HG02840 (cell line): ENCODE data around the gene HAUS8.
A peak's percentile ranks its signal among the peaks of the same experiment; 100 is the strongest.

Experiments
- ATAC-seq: cut with Tn5 transposase; IDR thresholded peaks from one replicate; pipeline ENCODE4 v1.9.1; 2021; ENCODE audit warnings: mild to moderate bottlenecking, moderate library complexity, moderate number of reproducible peaks; ENCODE audit not compliant: unreplicated experiment, low FRiP score

The HAUS8 gene

GRCh38 chr19:17077447-17078028 is 2.3 kb upstream of the HAUS8 start:
- ATAC-seq: no peak

GRCh38 chr19:17076543-17076991 is 1.3 kb upstream of the HAUS8 start:
- ATAC-seq: no peak

GRCh38 chr19:17075864-17076542 is 751 bp upstream of the HAUS8 start:
- ATAC-seq: no peak

GRCh38 chr19:17074634-17075034 is 618 bp downstream of the HAUS8 start:
- peak; percentile 3 for ATAC-seq

GRCh38 chr19:17073869-17074633 is 1.2 kb downstream of the HAUS8 start:
- ATAC-seq: peak; percentile 11

- no peak for ATAC-seq
Measured at GRCh38 chr19:17070912-17071311, 4.3 kb downstream of the HAUS8 start.

GRCh38 chr19:17070421-17070820 is 4.8 kb downstream of the HAUS8 start:
- no peak for ATAC-seq

GRCh38 chr19:17069193-17069592 is 6.1 kb downstream of the HAUS8 start:
- no peak for ATAC-seq

GRCh38 chr19:17063428-17063827 is 11.8 kb downstream of the HAUS8 start:
- ATAC-seq: no peak

GRCh38 chr19:17061691-17062090 is 13.6 kb downstream of the HAUS8 start:
- ATAC-seq: no peak

- ATAC-seq: no peak
Measured at GRCh38 chr19:17061205-17061604, 14.0 kb downstream of the HAUS8 start.

GRCh38 chr19:17060802-17061201 is 14.4 kb downstream of the HAUS8 start:
- no peak for ATAC-seq

GRCh38 chr19:17058236-17058635 is 17.0 kb downstream of the HAUS8 start:
- no peak for ATAC-seq

GRCh38 chr19:17055636-17056035 is 19.6 kb downstream of the HAUS8 start:
- ATAC-seq: no peak

- ATAC-seq: no peak
Measured at GRCh38 chr19:17054746-17055145, 20.5 kb downstream of the HAUS8 start.

- ATAC-seq: no peak
Measured at GRCh38 chr19:17052439-17052838, 22.8 kb downstream of the HAUS8 start.

GRCh38 chr19:17049711-17050280 is 25.5 kb downstream of the HAUS8 start:
- ATAC-seq: no peak

GRCh38 chr19:17048885-17049453 is 26.3 kb downstream of the HAUS8 start:
- no peak for ATAC-seq

GRCh38 chr19:17045907-17046502 is 29.2 kb downstream of the HAUS8 start:
- ATAC-seq: no peak

- no peak for ATAC-seq
Measured at GRCh38 chr19:17043744-17044143, 31.5 kb downstream of the HAUS8 start.
